ENCODE results near the gene NHERF2.

NHERF2 gene

DNA sequence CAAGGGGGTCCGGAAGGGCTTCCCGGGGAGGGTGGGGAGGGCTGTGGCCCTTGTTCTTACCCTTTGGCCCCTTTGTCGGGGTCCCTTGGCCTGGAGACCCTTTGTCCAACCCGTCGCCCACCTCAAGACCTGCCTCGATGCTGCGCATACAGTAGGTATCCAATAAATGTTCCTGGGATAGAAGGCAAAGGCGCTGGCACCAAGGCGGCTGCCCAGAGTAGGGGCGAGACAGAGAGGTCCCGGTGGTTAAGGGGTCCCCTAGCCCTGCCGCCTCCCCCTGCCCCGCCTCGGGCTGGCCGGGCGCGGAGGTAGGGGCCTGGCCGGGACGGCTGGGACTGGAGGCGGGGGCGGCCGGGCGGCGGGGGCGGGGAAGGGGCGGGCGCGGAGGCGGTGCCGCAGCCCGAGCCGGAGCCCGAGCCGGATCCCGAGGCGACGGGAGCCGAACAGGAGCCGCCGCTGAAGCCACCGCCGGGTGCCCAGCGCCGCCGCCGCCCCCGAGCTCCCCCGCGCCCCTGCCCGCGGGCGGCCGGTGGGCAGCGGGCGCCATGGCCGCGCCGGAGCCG lies at the start of gene NHERF2:
Gene NHERF2 (plus strand): TSS at position 442 of the 563 bp plus-strand sequence. CDS start 104 bp downstream, at position 546.
- DNase-seq = no peak

DNA sequence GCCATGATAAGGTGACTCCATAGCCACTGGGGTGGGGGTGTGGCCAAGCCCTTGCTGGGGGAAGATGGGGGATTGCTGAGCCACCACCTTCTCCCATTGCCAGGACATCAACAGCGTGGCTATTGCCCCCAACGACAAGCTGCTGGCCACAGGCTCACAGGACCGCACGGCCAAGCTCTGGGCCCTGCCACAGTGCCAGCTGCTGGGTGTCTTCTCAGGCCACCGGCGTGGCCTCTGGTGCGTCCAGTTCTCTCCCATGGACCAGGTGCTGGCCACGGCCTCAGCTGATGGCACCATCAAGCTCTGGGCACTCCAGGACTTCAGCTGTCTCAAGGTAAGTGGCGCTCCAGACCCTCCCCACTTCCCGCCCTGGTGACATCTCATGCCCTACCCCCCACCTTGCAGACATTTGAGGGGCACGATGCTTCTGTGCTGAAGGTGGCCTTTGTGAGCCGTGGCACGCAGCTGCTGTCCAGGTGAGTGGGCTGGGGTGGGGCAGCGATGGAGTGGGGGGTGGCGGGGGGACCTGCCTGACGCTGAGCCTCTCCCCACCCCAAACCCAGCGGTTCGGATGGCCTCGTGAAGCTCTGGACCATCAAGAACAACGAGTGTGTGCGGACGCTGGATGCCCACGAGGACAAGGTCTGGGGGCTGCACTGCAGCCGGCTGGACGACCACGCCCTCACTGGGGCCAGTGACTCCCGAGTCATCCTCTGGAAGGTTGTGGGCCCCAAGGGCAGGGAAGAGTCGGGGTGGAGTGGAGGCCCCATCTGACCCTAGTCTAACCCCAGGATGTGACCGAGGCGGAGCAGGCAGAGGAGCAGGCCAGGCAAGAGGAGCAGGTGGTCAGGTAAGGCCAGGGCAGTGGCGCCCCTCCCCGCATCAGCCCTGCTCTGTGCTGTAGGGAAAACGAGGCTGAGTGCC lies 49.5 kb upstream of the NHERF2 start:
- no peak for DNase-seq

DNA sequence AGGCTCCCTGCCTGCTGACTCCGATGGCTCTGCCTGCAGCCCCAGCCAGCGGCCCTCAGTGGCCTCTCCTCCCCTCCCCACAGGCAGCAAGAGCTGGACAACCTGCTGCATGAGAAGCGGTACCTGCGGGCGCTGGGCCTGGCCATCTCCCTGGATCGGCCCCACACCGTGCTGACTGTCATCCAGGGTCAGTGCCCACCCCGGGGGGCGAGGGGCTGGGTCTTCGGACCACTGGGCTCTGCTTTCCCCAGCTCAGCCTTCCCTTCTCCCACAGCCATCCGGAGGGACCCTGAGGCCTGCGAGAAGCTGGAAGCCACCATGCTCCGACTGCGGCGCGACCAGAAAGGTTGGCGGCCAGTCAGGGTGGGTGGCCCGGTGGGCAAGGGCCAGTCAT lies 48.8 kb upstream of the NHERF2 start:
- no peak for DNase-seq

DNA sequence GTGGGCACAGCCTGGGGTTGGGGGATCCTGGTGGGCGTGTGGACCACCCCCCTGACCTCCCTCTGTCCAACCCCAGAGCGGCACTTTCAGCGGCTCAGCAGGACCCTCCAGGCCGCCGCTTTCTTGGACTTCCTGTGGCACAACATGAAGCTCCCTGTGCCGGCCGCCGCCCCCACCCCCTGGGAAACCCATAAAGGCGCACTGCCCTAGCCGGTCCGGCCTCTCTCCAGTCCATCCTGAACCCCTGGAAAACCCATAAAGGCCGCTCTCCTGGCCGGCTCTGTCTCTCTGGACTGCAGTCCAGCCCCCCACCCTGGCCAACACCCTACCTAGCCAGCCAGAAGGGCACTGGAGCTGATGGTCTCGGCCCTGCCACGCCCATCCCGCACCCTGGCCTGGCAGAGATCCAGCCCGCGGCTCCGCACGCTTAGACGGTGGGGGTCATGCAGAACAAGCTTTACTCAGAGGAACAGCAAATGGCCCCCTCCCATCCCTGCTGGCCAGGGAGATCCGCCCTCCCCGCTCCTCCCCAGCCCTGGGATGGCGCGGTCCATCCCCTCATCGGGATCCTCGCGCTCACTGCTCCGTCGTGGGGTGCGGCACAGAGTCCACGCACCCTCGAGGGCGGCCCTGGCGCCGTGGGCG lies 48.1 kb upstream of the NHERF2 start:
- DNase-seq = no peak

DNA sequence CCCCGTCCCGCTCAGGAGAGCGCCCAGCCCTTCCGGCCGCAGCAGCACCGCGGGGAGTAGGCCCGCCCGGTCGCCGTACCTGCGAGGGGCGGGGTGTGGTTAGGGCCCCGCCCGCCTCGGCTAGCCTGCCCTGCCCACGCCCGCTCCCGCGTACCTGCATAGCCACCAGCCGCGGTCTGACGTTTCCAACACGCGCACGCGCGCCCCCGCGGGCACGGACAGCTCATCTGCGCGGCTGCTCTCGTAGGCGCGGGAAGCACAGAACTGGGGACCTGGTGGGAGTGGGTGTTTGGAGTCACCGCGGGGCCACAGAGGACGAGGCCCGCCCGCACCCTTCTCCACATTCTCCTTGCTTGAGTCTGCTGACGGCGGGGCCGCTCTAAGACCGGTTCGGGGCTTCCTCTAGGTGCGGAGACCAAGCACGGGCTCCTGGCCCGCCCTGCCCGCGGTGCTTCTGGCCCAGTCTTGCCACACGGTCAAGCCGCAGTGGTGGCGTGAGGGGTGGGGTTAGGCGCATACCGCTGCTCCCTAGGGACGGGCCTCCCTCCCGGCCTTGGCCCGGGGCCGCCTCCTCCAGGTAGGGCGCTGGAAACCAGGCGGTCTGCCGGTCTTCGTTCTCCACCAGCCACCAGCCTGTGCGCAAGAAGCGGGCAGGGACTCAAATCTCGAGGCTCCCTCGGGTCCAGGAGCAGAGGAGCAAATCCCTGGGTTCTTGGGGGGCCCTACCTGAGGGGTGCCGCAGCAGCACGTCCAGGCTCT lies 47.3 kb upstream of the NHERF2 start:
- no peak for DNase-seq

DNA sequence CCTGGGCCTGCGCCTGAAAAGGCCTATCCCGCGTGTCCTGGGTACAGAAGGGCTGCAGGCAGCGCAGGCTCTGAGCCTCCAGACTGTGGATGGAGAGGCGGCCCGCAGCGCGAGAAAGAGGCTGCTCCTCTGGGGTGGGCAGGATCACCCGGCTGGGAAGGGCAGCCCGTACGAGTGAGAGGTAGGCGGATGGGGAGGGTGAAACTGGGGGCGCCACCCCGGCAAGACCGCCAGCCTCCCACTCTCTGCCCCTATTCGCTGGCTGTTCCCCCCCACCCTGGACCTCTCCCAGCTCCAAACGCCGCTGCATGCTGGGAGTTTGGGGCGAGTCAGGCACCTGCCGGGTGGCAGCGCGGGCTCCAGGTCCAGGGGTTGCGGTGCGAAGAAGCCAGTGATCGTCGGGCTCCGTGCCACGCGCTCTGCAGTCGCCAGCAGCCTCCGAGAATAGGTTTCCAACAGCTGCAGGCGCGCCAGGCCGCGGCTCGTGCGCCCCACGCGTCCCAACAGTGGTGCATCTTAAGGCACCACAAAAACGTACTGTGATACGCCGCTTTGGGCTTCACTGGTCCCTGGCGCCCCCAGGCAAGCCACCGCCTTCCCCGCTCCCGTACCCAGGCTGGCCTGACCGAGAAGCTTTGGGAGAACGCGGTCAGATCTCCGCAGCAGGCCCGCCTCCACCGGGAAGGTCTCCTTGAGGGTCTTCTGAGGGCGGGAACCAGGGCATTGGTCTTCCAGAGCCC lies 46.5 kb upstream of the NHERF2 start:
- DNase-seq = no peak

DNA sequence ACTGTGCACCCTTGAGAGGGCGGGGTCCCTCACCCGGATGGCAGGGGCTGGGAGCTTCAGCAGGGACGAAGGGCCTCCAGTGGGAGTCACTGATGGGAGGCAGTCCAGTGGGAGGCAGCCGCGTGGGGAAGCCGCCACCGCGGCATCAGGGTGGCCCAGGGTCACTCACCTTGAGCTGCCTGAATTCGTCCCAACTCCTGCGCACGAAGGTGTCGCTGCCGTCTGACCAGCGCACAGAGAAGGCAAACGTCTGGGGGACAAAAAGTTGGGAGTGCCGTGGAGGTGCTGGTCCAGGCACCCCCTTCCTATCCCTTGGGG lies 46.0 kb upstream of the NHERF2 start:
- DNase-seq = no peak

DNA sequence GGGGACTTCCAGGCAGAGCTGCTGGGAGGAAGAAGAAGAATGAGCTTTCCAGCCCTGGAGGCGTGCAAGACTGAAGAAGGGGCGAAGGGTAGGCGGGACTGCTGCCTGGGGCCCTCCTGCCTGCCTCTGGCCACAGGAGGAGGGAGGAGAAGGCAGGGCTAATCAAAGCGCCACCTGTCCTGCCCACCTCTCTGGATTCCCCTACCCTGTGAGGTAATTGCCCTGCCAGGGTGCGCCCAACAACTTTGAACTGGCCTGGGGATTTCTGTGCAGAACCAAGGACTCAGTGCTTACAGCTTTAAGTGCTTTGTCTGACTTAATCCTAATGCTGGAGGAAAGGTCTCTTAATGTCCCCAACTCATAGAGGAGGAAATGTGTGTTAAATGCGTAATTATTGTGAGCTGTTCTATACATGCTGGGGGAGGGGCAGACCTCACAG lies 45.3 kb upstream of the NHERF2 start, which contains the start of gene NOXO1:
Gene NOXO1 (minus strand): TSS at position 72 of the 439 bp plus-strand sequence. CDS start 290 bp downstream, outside the sequence.
- no peak for DNase-seq

DNA sequence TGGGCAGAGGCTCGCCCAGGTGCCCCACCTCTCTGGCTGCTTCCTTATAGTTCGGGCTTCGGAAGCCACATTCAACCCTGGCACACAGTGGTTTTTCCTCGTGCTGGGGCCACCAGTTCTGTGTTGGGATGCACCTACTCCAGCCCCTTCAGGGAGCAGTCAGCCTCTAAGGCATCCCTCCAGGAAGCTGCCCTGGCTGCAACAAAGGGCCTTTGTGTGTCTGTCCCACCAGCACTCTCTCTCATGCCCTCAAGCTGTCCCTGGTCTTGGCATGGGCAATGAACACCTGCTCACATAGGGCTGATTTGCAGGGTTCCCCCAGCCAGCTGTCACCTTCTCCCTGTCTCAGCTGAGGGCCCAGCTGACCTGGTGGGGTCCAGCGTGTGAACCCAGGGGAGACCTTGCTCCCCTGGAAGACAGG lies 44.7 kb upstream of the NHERF2 start:
- DNase-seq = peak; percentile 41

DNA sequence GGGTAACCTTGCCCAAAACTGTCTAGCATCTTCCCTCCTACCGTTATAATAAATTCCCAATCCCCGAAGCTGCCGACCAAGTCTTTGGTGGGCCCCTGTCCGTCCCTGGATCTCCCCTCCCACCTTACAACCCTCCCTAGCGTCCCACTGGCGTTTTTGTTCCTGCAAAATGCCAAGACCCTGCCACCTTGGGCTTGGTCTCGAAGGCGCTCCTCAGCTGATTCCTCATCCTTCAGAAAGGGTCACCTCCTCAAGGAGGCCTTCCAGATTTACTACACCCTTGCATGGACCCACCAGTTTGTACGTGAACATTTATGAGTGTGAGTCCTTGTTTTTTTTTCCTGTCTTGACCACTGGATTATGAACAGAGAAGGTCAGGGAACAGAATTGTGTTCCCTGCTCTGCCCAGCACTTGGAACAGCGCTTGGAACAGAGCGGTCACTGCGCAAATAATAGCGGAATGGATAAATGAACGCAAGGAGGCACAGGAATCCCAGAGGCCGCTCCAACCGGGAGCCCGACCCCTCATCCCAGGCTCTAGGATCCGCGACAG lies 43.6 kb upstream of the NHERF2 start:
- DNase-seq = no peak

DNA sequence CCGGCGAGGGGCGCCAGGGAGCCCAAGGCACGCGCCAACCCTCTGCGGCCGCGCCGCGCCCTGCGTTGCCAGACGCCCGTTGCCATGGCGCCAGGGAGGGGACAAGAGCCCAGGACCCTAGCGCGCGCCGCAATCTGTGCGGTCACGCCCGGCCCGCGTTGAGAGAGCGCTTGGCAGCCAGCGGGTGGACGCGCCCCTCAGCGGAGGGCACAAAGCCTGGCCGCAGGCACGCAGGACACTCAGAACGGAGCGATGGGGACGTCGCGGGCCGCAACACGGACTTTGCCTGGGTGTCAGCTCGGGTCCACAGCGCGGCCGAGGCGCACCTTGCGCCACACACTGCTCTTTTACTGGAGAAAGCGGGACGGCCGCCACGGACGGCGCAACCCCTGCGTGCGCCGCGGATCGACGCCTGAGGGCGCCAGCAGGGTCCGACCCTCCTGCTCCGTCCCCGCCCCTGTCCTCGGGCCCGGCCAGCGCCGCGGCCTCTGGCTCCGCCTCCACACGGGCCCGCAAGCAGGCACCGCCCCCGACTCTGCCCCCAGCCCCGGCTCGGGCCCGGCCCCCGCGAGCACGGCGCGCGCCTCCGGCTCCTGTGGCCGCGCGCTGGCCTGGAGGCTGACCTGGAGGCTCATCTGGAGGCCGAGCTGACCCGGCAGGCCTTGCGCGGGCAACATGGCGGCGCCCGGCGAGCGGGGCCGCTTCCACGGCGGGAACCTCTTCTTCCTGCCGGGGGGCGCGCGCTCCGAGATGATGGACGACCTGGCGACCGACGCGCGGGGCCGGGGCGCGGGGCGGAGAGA lies 43.0 kb upstream of the NHERF2 start, which contains the start of gene GFER:
Gene GFER (plus strand): TSS at position 650 of the 803 bp plus-strand sequence. CDS start 26 bp downstream, at position 676.
- peak; percentile 82 for DNase-seq

DNA sequence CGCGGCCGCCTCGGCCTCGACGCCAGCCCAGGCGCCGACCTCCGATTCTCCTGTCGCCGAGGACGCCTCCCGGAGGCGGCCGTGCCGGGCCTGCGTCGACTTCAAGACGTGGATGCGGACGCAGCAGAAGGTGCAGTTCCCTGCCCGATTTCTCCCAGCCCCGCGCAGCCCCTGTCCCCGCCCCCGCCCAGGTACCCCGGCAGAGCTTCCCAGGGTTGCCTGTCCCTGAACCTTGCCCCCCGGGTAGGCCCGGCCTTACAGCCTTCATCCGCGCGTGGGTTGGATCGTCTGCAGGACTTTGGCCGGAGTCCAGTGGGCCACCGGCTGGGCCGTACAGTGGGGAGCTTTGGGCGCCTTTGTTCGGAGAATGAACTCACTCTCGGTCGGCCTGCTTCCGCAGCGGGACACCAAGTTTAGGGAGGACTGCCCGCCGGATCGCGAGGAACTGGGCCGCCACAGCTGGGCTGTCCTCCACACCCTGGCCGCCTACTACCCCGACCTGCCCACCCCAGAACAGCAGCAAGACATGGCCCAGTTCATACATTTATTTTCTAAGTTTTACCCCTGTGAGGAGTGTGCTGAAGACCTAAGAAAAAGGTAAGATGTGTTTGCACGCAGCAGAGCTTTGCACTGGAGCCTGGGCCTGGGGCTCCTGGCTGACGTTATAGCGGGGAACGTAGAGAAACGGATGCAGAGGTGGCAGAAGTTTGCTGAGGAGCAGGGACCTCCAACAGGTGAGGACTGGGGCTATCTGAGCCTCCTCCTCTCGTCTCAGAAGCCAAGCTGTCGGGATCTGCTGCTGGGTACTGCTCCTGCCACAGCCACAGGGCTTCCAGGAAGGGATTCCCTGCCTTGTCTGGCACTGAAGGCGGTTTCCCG lies 42.1 kb upstream of the NHERF2 start:
- no peak for DNase-seq

DNA sequence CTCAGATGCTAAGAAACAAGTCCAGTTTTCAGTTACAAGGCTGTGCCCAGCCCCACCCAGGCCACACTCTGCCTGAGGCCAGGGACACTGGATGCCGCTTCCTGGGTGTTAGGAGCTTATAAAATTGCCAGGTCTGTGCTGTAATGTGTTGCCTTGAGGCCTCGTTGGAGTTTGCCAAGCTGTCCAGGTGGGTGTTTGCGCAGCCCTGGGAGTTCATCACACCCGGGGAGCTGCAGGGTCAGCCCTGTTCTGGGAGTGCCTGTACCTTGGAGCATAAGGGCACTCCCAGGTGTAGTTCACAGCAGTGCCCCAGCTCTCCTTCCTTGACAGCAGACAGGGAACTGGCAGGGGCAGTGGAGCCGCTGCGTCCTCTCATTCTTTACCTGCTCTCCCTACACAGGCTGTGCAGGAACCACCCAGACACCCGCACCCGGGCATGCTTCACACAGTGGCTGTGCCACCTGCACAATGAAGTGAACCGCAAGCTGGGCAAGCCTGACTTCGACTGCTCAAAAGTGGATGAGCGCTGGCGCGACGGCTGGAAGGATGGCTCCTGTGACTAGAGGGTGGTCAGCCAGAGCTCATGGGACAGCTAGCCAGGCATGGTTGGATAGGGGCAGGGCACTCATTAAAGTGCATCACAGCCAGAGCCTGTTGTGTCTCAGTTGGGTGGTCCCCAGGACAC lies 41.1 kb upstream of the NHERF2 start:
- no peak for DNase-seq

DNA sequence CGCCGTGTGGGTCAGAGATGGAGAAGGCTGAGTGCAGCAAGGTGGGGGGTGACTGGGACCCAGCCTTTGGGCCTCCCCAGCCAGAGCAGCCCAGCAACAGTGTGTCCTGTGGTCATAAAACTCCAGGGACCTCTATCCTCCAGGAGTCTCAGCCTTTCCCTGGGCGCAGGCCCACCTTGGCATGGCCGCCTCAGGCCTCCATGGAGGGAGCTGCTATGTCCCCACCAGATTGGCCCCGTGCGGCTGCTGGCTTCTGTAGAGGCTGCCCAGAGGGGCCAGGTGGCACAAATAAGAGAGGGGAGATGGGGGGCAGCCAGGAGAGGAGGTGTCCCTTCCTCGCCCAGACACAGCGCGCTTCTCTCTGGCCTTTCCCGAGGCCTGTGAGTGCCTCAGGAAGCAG lies 39.5 kb upstream of the NHERF2 start:
- DNase-seq = no peak

DNA sequence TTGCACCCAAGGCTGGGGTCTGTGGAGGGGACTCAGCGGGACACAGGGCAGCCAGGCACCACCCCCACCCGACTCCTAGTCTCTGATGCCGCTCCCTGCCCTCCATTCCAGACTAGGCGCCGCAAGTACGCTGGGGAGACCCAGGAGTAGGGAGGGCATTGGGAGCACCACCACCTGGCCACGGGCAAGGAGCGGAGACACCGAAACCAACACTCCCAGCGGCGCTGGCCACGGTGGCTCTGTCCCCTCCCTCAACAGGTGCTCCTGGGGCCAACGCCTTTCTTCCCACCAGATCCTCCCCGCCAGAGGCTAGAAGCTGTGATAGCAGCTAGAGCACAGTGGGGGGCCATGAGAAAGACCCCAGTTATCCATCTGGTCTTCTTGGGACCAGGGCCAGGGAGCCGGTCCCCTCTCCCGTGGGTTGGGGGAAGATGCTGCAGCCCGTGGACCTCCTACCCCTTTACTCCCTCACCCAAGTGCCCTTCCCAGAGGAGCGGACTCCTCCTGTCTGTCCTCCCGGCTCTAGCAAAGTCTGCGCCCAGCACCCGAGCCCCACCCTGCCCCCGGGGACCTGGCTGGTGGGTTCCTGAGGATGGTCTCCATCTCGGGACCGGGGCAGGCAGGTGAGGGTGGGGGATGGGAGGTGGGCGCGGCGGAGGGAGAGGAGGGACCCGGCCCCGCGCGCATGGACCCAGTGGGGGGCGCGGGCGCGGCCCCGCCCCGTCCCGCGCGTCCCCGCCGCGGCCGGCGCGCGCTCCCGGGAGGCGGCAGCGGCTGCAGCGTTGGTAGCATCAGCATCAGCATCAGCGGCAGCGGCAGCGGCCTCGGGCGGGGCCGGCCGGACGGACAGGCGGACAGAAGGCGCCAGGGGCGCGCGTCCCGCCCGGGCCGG lies 37.2 kb upstream of the NHERF2 start, which contains the start of gene SYNGR3:
Gene SYNGR3 (plus strand): TSS at position 762 of the 892 bp plus-strand sequence. CDS start 133 bp downstream, outside the sequence.
- no peak for DNase-seq

DNA sequence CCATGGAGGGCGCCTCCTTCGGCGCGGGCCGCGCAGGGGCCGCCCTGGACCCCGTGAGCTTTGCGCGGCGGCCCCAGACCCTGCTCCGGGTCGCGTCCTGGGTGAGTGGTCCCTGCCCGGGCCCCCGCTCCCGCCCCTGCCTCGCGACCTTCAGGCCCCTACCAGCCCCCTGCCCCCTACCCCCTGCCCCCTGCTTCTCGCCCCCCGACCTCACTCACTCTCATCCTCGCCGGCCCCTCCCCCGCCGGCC lies 36.7 kb upstream of the NHERF2 start:
- DNase-seq = no peak

DNA sequence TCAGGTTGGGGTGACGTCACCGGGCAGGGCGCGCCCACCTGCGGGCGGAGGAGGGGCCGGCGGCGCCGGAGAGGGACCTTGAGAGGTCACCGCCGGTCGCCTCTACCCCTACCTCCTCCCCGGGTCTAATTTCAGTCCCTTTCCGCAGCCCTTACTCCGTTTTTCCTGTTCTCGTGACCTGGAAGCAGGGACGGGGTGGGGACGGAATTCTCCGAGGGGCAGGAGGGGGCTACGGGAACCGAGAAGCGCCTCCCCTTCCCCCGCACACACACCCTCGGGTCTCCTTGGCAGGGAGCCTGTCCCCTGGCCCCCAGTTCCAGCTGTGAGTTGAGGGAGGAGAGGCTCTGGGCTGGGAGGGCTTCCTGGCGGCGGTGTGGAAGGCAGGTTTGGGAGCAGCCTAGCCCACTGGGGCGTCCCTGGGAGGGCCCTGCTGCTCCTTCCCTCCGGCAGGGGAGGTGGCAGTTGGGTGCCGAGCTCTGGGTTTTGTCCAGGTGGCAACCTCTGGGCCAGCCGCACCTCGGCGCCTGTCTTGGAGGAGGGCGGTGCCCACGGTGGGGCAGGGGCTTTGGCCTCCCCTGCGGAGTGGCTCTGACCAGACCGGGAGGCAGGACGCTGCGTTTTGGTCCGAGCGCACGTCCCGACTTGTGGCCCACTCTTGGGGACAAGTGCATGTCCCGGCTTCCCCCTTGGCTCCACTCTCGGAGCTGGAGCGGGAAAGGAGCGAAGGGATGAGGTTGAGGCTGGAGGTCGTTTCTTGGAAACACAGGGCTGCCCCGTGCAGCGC lies 36.2 kb upstream of the NHERF2 start:
- no peak for DNase-seq

DNA sequence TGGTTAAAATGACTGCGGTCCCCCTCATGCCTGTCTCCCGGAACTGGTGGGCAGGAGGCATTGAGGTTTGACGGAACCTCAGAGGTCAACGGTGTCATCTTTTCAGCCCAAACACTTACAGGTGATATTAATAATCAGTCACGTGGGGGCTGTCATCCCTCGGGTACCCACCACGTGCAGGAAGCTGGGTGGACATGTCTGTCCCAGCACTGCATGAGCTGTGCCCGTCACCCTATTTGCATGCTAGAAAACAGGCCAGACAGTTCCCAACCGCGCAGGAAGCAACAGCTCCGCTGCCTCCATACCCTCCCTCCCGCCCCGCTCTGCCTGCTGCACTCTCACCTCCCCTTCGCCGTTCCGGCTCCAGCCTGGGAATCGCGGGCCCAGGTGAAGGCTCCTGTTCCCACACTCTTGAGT lies 35.6 kb upstream of the NHERF2 start:
- no peak for DNase-seq
